Nucleus accumbens (tissue), 56 donors: ENCODE measurements around the gene PPP1R13B.
"Not testable (repeated sequence)": the region's sequence is repeated elsewhere in the genome, so short reads cannot be mapped to it uniquely, and the experiment has no call there.

Experiments used
- DNase-seq, 56 donors: peaks; one replicate each; lab custom pipeline; 2025; lab: John Stamatoyannopoulos, UW

The PPP1R13B gene

GRCh38 chr14:103802356-103802755, 45.0 kb downstream of the PPP1R13B start:
- peak in 16 of 56 donors; percentile 3 to 49 (median 20) for DNase-seq

DNA sequence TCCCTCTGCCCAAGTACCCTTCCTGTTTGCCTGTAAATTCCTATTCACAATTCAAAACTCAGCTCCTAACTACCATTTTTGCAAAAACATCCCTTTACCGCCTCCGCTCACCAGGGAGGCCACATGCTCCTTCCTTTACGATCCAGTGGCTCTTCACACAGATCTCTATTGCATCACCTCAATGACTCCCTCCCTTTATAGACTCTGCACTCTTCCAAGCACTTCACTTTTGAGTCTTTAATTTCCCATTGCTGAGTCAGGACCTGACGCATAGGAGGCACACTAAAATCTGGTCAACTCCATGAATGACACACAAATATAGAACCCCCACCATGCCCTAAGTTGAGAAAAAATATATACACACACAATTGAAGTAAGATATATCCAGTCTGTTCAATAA, 45.9 kb downstream of the PPP1R13B start:
- peak in 1 of 56 donors; percentile 6 for DNase-seq

DNA sequence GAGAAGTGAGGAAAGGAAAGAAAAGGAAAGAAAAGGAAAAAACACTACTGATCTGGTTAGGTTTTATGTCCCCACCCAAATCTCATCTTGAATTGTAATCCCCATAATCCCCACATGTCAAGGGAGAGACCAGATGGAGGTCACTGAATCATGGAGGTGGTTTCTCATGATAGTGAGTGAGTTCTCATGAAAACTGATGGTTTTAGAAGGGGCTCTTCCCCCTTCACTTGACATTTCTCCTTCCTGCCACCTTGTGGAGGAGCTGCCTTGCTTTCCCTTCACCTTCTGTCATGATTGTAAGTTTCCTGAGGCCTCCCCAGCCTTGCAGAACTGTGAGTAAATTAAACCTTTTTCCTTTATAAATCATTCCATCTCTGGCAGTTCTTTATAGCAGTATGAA, 54.2 kb downstream of the PPP1R13B start:
- DNase-seq = not testable (repeated sequence)

GRCh38 chr14:103788086-103788485, 59.3 kb downstream of the PPP1R13B start:
- no peak for DNase-seq

DNA sequence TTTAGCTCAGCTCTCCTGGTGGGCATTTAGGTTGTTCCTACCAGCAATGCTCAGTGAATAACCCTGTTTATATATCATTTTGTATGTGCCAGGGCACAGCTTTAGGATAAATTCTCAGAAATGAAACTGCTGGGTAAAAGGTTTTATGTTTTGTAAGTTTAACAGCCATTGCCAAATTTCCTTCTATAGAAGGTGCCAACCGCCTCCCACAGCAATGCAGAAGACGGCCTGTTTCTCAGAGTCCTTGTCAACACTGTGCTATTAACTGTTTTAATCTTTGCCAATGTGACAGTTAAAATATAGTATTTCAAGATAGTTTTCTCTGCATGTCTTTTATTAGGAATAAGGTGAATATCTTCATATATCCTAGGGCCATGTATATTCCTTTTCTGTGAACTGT, 65.0 kb downstream of the PPP1R13B start:
- DNase-seq = peak in 1 of 56 donors; percentile 2

- DNase-seq = not testable (repeated sequence)
Observed at GRCh38 chr14:103776319-103776718, 71.1 kb downstream of the PPP1R13B start.

- DNase-seq = peak in 6 of 56 donors; percentile 4 to 44 (median 25)
Observed at GRCh38 chr14:103775506-103775905, 71.9 kb downstream of the PPP1R13B start.

- DNase-seq = no peak
Observed at GRCh38 chr14:103773521-103773920, 73.9 kb downstream of the PPP1R13B start.

GRCh38 chr14:103772078-103772712, 75.2 kb downstream of the PPP1R13B start:
- no peak for DNase-seq

DNA sequence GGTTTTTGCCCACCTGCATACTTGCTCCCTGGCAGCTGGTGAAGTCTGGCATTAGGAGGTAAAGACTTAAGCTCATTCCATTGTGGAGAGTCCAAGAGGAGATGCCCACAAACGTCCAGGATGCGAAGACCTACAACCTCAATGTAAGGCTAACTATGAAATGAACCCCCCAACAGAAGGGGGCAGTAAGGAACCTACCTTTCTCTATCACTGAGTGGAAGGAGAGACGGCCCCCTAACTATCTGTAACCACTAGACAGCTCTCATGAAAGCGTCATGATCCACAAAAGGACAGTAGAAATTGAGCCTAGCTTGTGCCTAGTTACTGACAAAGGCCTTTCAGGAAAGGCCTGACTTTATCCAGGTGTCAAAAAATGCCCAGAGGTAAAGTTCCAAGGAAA, 76.5 kb downstream of the PPP1R13B start:
- no peak for DNase-seq

GRCh38 chr14:103770500-103770899, 76.9 kb downstream of the PPP1R13B start:
- DNase-seq = no peak

DNA sequence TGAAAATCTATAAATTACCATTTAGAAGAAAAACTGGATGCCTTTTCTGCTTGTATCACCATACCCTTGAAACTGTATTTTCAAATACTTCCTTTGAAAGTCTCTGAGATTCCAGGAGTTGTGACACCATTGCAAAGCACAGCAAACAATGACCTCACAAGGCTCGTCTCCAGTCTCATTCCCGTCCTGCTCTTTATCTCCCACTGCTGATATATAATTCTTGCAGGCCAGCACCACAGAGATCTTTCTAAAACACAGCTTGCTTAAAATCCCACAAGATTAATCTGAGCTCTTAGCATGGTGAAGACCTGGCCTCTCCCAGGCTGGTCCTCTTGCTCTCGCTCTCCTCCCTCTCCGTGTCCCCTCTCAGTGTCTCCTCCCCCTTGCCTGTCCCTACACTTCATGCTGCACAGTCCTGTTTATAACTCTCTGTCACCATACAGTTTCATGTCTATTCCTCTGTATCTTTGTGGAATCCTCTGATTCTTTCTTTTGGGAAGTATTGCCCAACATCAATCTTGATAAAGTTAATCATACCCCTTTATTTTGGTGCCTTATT, 80.0 kb downstream of the PPP1R13B start:
- DNase-seq = no peak

GRCh38 chr14:103765526-103765925, 81.8 kb downstream of the PPP1R13B start:
- DNase-seq = no peak

- no peak for DNase-seq
Observed at GRCh38 chr14:103763730-103764488, 83.5 kb downstream of the PPP1R13B start.

DNA sequence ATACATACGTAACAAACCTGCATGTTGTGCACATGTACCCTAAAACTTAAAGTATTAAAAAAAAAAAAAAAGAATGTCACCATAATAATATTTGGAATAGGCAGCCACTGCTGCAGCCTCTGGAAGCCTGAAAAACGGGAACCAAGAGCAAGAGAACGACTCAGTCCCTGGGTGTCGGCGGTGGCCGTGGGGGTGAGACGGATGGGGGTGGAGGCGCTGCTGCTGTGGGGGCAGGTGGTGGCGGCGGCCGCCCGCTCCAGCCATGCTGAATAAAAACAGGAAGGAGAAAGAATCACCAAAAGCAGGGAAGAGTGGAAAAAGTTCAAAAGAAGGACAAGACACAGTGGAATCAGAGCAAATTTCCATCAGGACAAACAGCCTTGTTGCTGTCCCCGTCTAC, 84.8 kb downstream of the PPP1R13B start:
- no peak for DNase-seq

GRCh38 chr14:103762036-103762435, 85.3 kb downstream of the PPP1R13B start:
- no peak for DNase-seq

GRCh38 chr14:103758059-103758776, 89.2 kb downstream of the PPP1R13B start:
- no peak for DNase-seq

DNA sequence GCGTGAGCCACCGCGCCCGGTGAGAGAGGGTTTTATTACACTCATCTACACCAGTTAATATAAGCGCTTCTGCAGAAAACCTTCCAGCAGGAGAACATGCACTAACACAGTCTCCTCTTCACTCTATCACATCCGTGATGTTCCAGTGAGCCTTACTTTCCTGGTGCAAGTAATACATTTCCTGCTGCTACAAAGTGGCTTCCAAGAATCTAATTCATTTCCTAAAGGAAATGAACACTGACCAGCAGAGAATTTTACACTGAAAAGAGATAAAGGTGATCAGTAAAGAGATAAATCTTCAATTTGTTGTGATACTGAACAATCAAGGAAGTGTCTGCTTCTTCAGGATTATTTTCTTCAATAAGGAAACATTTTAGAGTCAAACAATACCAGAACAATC, 92.3 kb downstream of the PPP1R13B start:
- DNase-seq = no peak

DNA sequence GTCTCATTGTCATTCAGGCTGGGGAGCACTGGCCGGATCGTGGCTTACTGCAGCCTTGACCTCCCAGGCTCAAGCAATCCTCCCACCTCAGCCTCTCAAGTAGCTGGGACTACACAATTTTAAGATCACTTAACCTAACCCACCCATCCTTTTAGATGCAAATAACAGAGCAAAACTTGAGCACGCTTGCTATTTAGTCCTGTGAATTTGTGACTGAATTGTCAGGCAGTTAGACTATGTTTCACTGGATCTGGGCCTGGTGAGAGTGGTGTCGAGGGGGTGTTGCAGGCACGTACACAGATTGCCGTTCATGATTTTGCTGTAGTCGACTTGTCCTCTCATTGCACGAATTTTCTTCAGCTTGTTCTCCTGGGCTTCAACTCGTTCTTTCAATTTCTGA, 93.6 kb downstream of the PPP1R13B start:
- DNase-seq = no peak

GRCh38 chr14:103749860-103750259, 97.5 kb downstream of the PPP1R13B start:
- DNase-seq = no peak

GRCh38 chr14:103749452-103749851, 97.9 kb downstream of the PPP1R13B start:
- DNase-seq = no peak
